ENCODE data around the gene ZNF487. TPM values are rescaled to one million over a fixed set of nuclear protein-coding genes. Genes with fewer than 3 reads are reported as not detected.

The ZNF487 gene
- polyA plus RNA-seq, 2 of the 4 experiments (the other 2 are of a cell fraction), result 4.3 to 7.2 TPM

DNA sequence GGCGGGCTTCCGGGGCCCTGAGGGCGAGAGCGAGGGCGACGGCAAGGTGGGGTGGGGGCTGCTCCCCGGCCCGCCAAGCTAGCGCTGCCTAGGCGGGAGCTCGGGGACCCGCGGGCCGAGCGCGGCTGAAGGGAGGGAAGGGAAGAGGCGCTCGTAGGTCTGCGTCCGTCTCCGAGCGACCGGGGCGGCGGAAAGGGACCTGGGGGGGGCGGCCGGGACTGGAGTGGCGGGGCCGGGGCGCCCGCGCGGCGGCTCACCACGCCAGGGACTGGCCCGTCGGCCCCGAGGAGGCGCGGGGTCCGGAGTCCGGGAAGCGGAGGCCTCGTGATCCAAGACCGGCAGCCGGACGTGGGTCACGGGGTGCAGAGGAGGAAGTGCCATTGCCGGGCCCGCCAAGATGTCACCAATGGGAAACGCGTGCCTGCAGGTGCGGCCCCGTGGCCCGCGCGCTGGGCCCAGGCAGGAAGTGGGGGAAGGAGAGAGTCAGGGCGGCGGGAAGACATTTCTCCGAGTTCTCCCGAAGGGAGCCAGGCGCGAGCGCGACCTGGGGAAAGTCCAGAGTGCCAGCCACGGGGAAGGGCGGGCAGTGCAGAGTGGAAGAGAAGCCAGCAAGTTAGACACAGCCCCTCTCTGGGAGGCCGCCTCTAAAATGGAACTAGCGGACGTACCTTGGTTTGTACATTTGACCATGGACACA is 39.8 kb upstream of the ZNF487 start (continued):
- TF ChIP-seq CHD4 (IDR thresholded peaks at IDR 0.05; ENCODE audit: borderline replicate concordance), result no peak
- TF ChIP-seq FOSB (CRISPR knock-in tag; IDR thresholded peaks at IDR 0.05), result no peak; the same call in none of the 2 replicates
- no peak for TF ChIP-seq CHD2 (IDR thresholded peaks at IDR 0.05; ENCODE audit: low read length, partially characterized antibody)
- peak; percentile 60; the same call in 1 of the 2 replicates for TF ChIP-seq TP53 (CRISPR knock-in tag; IDR thresholded peaks at IDR 0.05)
- no peak for TF ChIP-seq ZNF302 (CRISPR knock-in tag; IDR thresholded peaks at IDR 0.05)
- no peak for TF ChIP-seq FOSL2 (IDR thresholded peaks at IDR 0.05)
- no peak for TF ChIP-seq FOSL2 (CRISPR knock-in tag; IDR thresholded peaks at IDR 0.05)

DNA sequence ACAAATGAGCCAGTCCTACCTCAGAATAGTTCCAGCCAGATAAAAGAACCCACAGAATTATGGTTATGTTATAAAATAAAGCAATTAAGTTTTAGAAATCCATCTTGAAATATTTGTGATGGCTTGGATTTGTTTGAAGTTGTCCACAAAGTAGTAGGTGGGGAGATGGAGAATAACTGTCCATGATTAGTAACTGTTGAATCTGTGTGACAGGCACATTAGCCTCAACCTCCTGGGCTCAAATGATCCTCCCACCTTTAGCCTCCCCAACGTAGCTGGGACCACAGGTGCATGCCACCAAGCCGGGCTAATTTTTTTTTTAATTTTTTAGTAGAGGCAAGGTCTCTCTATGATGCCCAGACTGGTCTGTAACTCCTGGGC is 38.0 kb upstream of the ZNF487 start:
- peak overlapping the region; percentile 86 to 97; a peak in 4 of 6 replicates for H3K27ac ChIP-seq
- peak overlapping the region; percentile 99 for H3K4me2 ChIP-seq
- H3K9me3 ChIP-seq, result no peaks in the 10 kb centered on the region
- 49% methylated on average over 2 of the region's 2 CpGs for WGBS (ENCODE audit: missing lambda C conversion rate)
- DNase-seq (ENCODE audit: low read depth in 1 of 2, low spot score in 1 of 2) (no peak), ATAC-seq (no peak), FAIRE-seq (no peak)
- peaks cover 82% of the 10 kb centered on the region for H3K4me1 ChIP-seq
- TF ChIP-seq CBX8 (IDR thresholded peaks at IDR 0.05), result no peak
- no peak for TF ChIP-seq ZFP36 (IDR thresholded peaks at IDR 0.05; ENCODE audit: borderline replicate concordance, partially characterized antibody)
- TF ChIP-seq HOXB13 (CRISPR knock-in tag; IDR thresholded peaks at IDR 0.05; ENCODE audit: low read depth), result no peak
- no peak for TF ChIP-seq TP53 (CRISPR knock-in tag; IDR thresholded peaks at IDR 0.05)
- TF ChIP-seq SREBF2 (IDR thresholded peaks at IDR 0.05), result no peak
- TF ChIP-seq FOSL2 (IDR thresholded peaks at IDR 0.05), result no peak
- TF ChIP-seq FOSL2 (CRISPR knock-in tag; IDR thresholded peaks at IDR 0.05), result no peak
- ChIA-PET CTCF (interaction anchor here (1.6 to 2.3 kb wide), 2 partner anchors 8 to 9 kb away, joined by 5 to 6 read pairs; no protein-coding TSS in a partner anchor), POLR2A (interaction anchor here (1.0 to 1.2 kb wide), 2 partner anchors 9 to 11 kb away, joined by 4 to 6 read pairs; partner anchors contain the start of gene HNRNPF)
- no peak overlapping the region; the same call in 2 of the 3 replicates for H3K4me3 ChIP-seq

DNA sequence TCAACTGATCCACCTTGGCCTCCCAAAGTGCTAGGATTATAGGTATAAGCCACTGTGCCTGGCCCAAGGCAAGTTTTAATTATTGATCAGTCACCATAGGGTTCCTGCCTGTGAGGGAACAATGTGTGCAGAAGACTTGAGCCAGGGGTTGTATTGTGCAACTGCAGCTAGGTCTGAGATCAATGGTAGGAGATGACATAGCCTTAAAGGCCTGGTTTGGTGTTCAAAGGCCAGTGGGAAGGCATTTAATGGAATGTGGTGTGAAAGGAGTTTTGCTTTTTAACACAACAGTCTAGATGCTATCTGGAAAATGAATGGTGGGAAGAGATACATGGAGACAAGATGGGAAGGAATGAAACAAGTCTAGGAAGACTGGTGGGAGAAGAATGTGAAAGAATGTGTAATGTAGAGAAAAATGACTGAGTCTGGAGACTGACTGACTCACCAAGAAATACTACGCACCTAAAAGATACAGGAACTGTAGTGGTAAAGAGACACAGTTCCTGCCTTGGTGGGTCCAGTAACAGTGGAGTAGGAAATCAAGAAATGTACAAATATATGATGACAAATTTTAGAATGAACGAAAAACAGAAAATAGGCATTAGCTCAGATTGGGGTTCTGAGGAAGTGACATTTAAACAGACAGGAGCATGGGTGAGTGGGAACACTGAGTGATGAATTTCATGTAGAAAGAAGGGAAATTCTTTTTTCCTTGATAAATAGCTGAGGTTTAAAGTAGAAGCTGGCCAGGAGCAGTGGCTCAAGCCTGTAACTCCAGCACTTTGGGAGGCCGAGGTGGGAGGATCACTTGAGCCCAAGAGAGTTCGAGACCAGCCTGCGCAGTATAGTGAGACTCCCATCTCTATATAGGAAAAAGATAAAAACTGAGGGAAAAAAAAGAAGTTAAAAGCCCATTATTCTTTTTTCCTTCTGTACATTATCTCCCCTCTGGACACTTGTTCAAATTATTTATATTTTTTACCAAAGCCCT is 37.3 kb upstream of the ZNF487 start:
- Histone ChIP-seq H3K9me3 (no peaks in the 10 kb centered on the region), H3K27ac (peak overlapping the region; percentile 86 to 97; a peak in 4 of 6 replicates), H3K4me1 (peaks cover 82% of the 10 kb centered on the region), H3K4me2 (peak overlapping the region; percentile 99), H3K4me3 (no peak overlapping the region)
- CTCF ChIA-PET, result interaction anchor here (0.6 to 2.6 kb wide), 5 partner anchors 8 to 107 kb away, joined by 4 to 7 read pairs (median 5); no protein-coding TSS in a partner anchor
- DNase-seq (ENCODE audit: low read depth in 1 of 2, low spot score in 1 of 2), result no peak
- no peak for FAIRE-seq
- TF ChIP-seq SREBF2 (IDR thresholded peaks at IDR 0.05), result no peak
- TF ChIP-seq FOXS1 (CRISPR knock-in tag; IDR thresholded peaks at IDR 0.05), result no peak
- TF ChIP-seq KDM5A (IDR thresholded peaks at IDR 0.05), result no peak
- TF ChIP-seq FOSL2 (IDR thresholded peaks at IDR 0.05), result no peak
- TF ChIP-seq FOSL2 (CRISPR knock-in tag; IDR thresholded peaks at IDR 0.05), result peak; percentile 24; the same call in 1 of the 2 replicates
- TF ChIP-seq EHF (CRISPR knock-in tag; IDR thresholded peaks at IDR 0.05), result no peak
- no peak for TF ChIP-seq GATA3 (IDR thresholded peaks at IDR 0.05; ENCODE audit: borderline replicate concordance)
- TF ChIP-seq, protein P1, sequence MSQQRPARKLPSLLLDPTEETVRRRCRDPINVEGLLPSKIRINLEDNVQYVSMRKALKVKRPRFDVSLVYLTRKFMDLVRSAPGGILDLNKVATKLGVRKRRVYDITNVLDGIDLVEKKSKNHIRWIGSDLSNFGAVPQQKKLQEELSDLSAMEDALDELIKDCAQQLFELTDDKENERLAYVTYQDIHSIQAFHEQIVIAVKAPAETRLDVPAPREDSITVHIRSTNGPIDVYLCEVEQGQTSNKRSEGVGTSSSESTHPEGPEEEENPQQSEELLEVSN (IDR thresholded peaks at IDR 0.05; ENCODE audit: borderline replicate concordance, low read depth), result no peak
- no peak for TF ChIP-seq HEYL (CRISPR knock-in tag; IDR thresholded peaks at IDR 0.05)
- peak; percentile 10 to 71; a peak in 2 of 4 replicates for TF ChIP-seq CEBPB (IDR thresholded peaks at IDR 0.05)
- POLR2A ChIA-PET, result interaction anchor here (0.6 to 1.2 kb wide), 3 partner anchors 8 to 43 kb away, joined by 3 to 6 read pairs (median 4); partner anchors contain the start of gene HNRNPF
- ATAC-seq, result no peak
- 85% methylated on average over 5 of the region's 5 CpGs for WGBS (ENCODE audit: missing lambda C conversion rate)

Data from A549 (cell line).